A549 (cell line): ENCODE data around the gene RAP1GDS1.

Source experiments
- CTCF ChIP-seq: fragments of >200 bp; sonication (Bioruptor Twin); formaldehyde crosslinking; IDR thresholded peaks from 3 replicates; pipeline ENCODE4 v1.5.1; 2016
- ZFP36 ChIP-seq: fragments of 450-650 bp; IDR thresholded peaks from 2 replicates; pipeline ENCODE4 v1.6.1; 2014; ENCODE audit warnings: borderline replicate concordance; ENCODE audit not compliant: partially characterized antibody

GRCh38 chr4:98242063-98242462 lies 19.1 kb upstream of the RAP1GDS1 start:
- TF ChIP-seq CTCF, result no peak
- TF ChIP-seq ZFP36, result no peak
